HEK293 (cell line): ENCODE measurements around the gene MRPL32.

ENCODE experiments used
- CTCF ChIA-PET: fragments of 350-600 bp; formaldehyde crosslinking; extraction: SDS; loops from one replicate; lab custom pipeline; 2021; ENCODE audit warnings: antibody characterized with exemption; lab: Yijun Ruan, JAX
- POLR2A ChIA-PET: fragments of 300-600 bp; formaldehyde crosslinking; extraction: SDS; loops from one replicate; lab custom pipeline; 2020; ENCODE audit warnings: antibody characterized with exemption, inconsistent platforms; lab: Yijun Ruan, JAX
- H3K27ac ChIP-seq: fragments of 200-500 bp; sonication (Bioruptor generic); 2 replicates; pipeline ENCODE4 v1.5.1; 2014; ENCODE audit warnings: low read depth, low read length, control low read depth, inconsistent platforms; ENCODE audit errors: extremely low read depth
- H3K36me3 ChIP-seq, 2 experiments: fragments of 200-500 bp in 1 of 2; sonication (Bioruptor generic) in 1 of 2; 1 replicate in 1 of 2; 2 replicates in 1 of 2; pipeline ENCODE4 v1.5.1; 2014 to 2017; ENCODE audit warnings: inconsistent platforms in 2 of 2, low read length in 2 of 2; ENCODE audit not compliant: control insufficient read depth in 2 of 2, insufficient read depth in 1 of 2
- H3K4me1 ChIP-seq: fragments of 200-500 bp; sonication (Bioruptor generic); 2 replicates; pipeline ENCODE4 v1.5.1; 2014; ENCODE audit warnings: mild to moderate bottlenecking, low read length, inconsistent platforms; ENCODE audit not compliant: control insufficient read depth, insufficient read depth
- H3K4me3 ChIP-seq: 2 replicates; pipeline ENCODE4 v1.5.1; 2011; ENCODE audit warnings: low read depth, mild to moderate bottlenecking, control low read depth, low read length, moderate library complexity
- H3K9me3 ChIP-seq: fragments of 200-500 bp; sonication (Bioruptor generic); 2 replicates; pipeline ENCODE4 v1.5.1; 2014; ENCODE audit warnings: low read depth, low read length, inconsistent platforms; ENCODE audit not compliant: control insufficient read depth, insufficient read depth
- BCL11B ChIP-seq: fragments of 450-650 bp; formaldehyde crosslinking; IDR thresholded peaks from 2 replicates; pipeline ENCODE4 v1.5.1; 2016; ENCODE audit warnings: low read depth, missing biosample characterization, missing genetic modification characterization
- GFI1B ChIP-seq: fragments of 450-650 bp; formaldehyde crosslinking; IDR thresholded peaks from 2 replicates; pipeline ENCODE4 v1.5.1; 2016; ENCODE audit warnings: missing biosample characterization, missing genetic modification characterization
- HOXA7 ChIP-seq: sonication (generic); formaldehyde crosslinking; IDR thresholded peaks from 2 replicates; pipeline ENCODE4 v1.8.1; 2022; ENCODE audit warnings: missing genetic modification reagents, borderline replicate concordance
- HOXC10 ChIP-seq: sonication (generic); formaldehyde crosslinking; IDR thresholded peaks from 2 replicates; pipeline ENCODE4 v1.8.1; 2023; ENCODE audit warnings: mild to moderate bottlenecking, missing genetic modification reagents
- KLF9 ChIP-seq: fragments of 450-650 bp; formaldehyde crosslinking; IDR thresholded peaks from 2 replicates; pipeline ENCODE4 v1.5.1; 2016; ENCODE audit warnings: missing biosample characterization, missing genetic modification characterization, low read depth
- OSR2 ChIP-seq: fragments of 450-650 bp; formaldehyde crosslinking; IDR thresholded peaks from 2 replicates; pipeline ENCODE4 v1.5.1; 2016; ENCODE audit warnings: missing biosample characterization, missing genetic modification characterization
- ZBTB44 ChIP-seq: fragments of 450-650 bp; IDR thresholded peaks from 2 replicates; pipeline ENCODE4 v1.5.1; 2018; ENCODE audit warnings: missing biosample characterization, mild to moderate bottlenecking, missing genetic modification characterization
- ZBTB6 ChIP-seq: fragments of 450-650 bp; formaldehyde crosslinking; IDR thresholded peaks from 2 replicates; pipeline ENCODE4 v1.5.1; 2017; ENCODE audit warnings: missing biosample characterization, missing genetic modification characterization
- ZNF138 ChIP-seq: fragments of 450-650 bp; formaldehyde crosslinking; IDR thresholded peaks from 2 replicates; pipeline ENCODE4 v1.5.1; 2016; ENCODE audit warnings: missing biosample characterization, missing genetic modification characterization, borderline replicate concordance
- ZNF169 ChIP-seq: fragments of 450-650 bp; formaldehyde crosslinking; IDR thresholded peaks from 2 replicates; pipeline ENCODE4 v1.5.1; 2016; ENCODE audit warnings: missing biosample characterization, missing genetic modification characterization
- ZNF19 ChIP-seq: fragments of 450-650 bp; formaldehyde crosslinking; IDR thresholded peaks from 2 replicates; pipeline ENCODE4; 2016; ENCODE audit warnings: missing biosample characterization, missing genetic modification characterization, low read depth
- ZNF211 ChIP-seq: fragments of 450-650 bp; formaldehyde crosslinking; IDR thresholded peaks from 2 replicates; pipeline ENCODE4 v1.5.1; 2016; ENCODE audit warnings: low read depth, missing biosample characterization, missing genetic modification characterization
- ZNF239 ChIP-seq: fragments of 450-650 bp; formaldehyde crosslinking; IDR thresholded peaks from 2 replicates; pipeline ENCODE4 v1.5.1; 2016; ENCODE audit warnings: missing biosample characterization, missing genetic modification characterization
- ZNF274 ChIP-seq, 2 experiments: fragments of 200-500 bp in 1 of 2; fragments of 450-650 bp in 1 of 2; sonication (Bioruptor generic) in 1 of 2; formaldehyde crosslinking in 1 of 2; IDR thresholded peaks; 2 replicates each; pipeline versions ENCODE4 v1.5.1 to v1.6.1; 2014 to 2016; ENCODE audit warnings: borderline replicate concordance in 1 of 2, inconsistent platforms in 1 of 2, low read length in 1 of 2, missing biosample characterization in 1 of 2, missing genetic modification characterization in 1 of 2
- ZNF311 ChIP-seq: fragments of 450-650 bp; formaldehyde crosslinking; IDR thresholded peaks from 2 replicates; pipeline ENCODE4 v1.5.1; 2017; ENCODE audit warnings: missing biosample characterization, missing genetic modification characterization, borderline replicate concordance
- ZNF335 ChIP-seq: fragments of 450-650 bp; formaldehyde crosslinking; conservative IDR thresholded peaks from 2 replicates; pipeline ENCODE4 v1.5.1; 2016; ENCODE audit warnings: missing biosample characterization, missing genetic modification characterization
- ZNF354C ChIP-seq: fragments of 450-650 bp; formaldehyde crosslinking; IDR thresholded peaks from 2 replicates; pipeline ENCODE4 v1.5.1; 2016; ENCODE audit warnings: missing biosample characterization, missing genetic modification characterization, low read depth, borderline replicate concordance
- ZNF37A ChIP-seq: fragments of 450-650 bp; IDR thresholded peaks from 2 replicates; pipeline ENCODE4 v1.5.1; 2018; ENCODE audit warnings: missing biosample characterization, missing genetic modification characterization
- ZNF521 ChIP-seq: fragments of 450-650 bp; formaldehyde crosslinking; IDR thresholded peaks from 2 replicates; pipeline ENCODE4 v1.5.1; 2017; ENCODE audit warnings: missing biosample characterization, mild to moderate bottlenecking, missing genetic modification characterization
- ZNF571 ChIP-seq: fragments of 450-650 bp; formaldehyde crosslinking; IDR thresholded peaks from 2 replicates; pipeline ENCODE4 v1.5.0; 2017; ENCODE audit warnings: missing biosample characterization, missing genetic modification characterization
- ZNF677 ChIP-seq: fragments of 450-650 bp; IDR thresholded peaks from 2 replicates; pipeline ENCODE4 v1.5.0; 2018; ENCODE audit warnings: missing biosample characterization, mild to moderate bottlenecking, missing genetic modification characterization, moderate library complexity
- ZNF785 ChIP-seq: fragments of 450-650 bp; formaldehyde crosslinking; IDR thresholded peaks from 2 replicates; pipeline ENCODE4 v1.5.1; 2016; ENCODE audit warnings: missing biosample characterization, missing genetic modification characterization
- ZNF843 ChIP-seq: fragments of 450-650 bp; formaldehyde crosslinking; IDR thresholded peaks from 2 replicates; pipeline ENCODE4 v1.5.1; 2016; ENCODE audit warnings: missing biosample characterization, missing genetic modification characterization

The MRPL32 gene

GRCh38 chr7:42946627-42946950 is 14.4 kb downstream of the MRPL32 start (continued):
- TF ChIP-seq ZNF677 (tag by site-specific recombination) = no peak

- Histone ChIP-seq H3K9me3 (no peaks in the 10 kb centered on the region), H3K36me3 (no peaks in the 10 kb centered on the region), H3K4me3 (no peak overlapping the region), H3K4me1 (no peaks in the 10 kb centered on the region), H3K27ac (no peak overlapping the region)
- ChIA-PET POLR2A (no interaction called here), CTCF (interaction anchor here (0.7 kb wide), 1 partner anchor 189 kb away, joined by 3 read pairs; no protein-coding TSS in a partner anchor)
- TF ChIP-seq ZNF335 = no peak
- TF ChIP-seq OSR2 (tag by site-specific recombination) = no peak
- TF ChIP-seq ZNF311 = no peak
- no peak for TF ChIP-seq BCL11B
- TF ChIP-seq ZNF239 (tag by site-specific recombination) = no peak
- no peak for TF ChIP-seq HOXA7 (CRISPR knock-in tag)
- TF ChIP-seq ZNF169 (tag by site-specific recombination) = no peak
- TF ChIP-seq HOXC10 (CRISPR knock-in tag) = no peak
- no peak for TF ChIP-seq ZNF843 (tag by site-specific recombination)
- TF ChIP-seq ZNF37A = no peak
- TF ChIP-seq ZNF274 (IDR thresholded peaks at IDR 0.05; ENCODE audit: low read length) = no peak
- TF ChIP-seq ZNF274 (tag by site-specific recombination; IDR thresholded peaks at IDR 0.05; ENCODE audit: borderline replicate concordance) = no peak
- no peak for TF ChIP-seq GFI1B
- no peak for TF ChIP-seq KLF9 (tag by site-specific recombination)
- no peak for TF ChIP-seq ZBTB6 (tag by site-specific recombination)
- no peak for TF ChIP-seq ZNF354C (tag by site-specific recombination)
- TF ChIP-seq ZNF521 (tag by site-specific recombination) = no peak
- no peak for TF ChIP-seq ZNF785
These were observed 15.3 kb downstream of the MRPL32 start for GRCh38 chr7:42947521-42947920.

GRCh38 chr7:42950417-42950816 is 18.2 kb downstream of the MRPL32 start:
- Histone ChIP-seq H3K36me3 (no peaks in the 10 kb centered on the region), H3K4me1 (no peaks in the 10 kb centered on the region)
- CTCF ChIA-PET = interaction anchor here (1.4 kb wide), 1 partner anchor 9 kb away, joined by 5 read pairs; no protein-coding TSS in a partner anchor
- TF ChIP-seq ZNF571 = no peak
- no peak for TF ChIP-seq ZNF211 (tag by site-specific recombination)
- TF ChIP-seq ZNF138 (tag by site-specific recombination) = no peak
- TF ChIP-seq ZBTB44 = no peak
- TF ChIP-seq ZNF19 (tag by site-specific recombination) = no peak
- TF ChIP-seq, all 188 proteins: peak for 0
- H3K4me3 ChIP-seq = no peak overlapping the region
- H3K27ac ChIP-seq = no peak overlapping the region
- H3K9me3 ChIP-seq = no peaks in the 10 kb centered on the region
- POLR2A ChIA-PET = no interaction called here
